ENCODE measurements around the gene MACROH2A1. TPM values are rescaled to one million over a fixed set of nuclear protein-coding genes. Genes with fewer than 3 reads are reported as not detected.

Gene MACROH2A1
- total and polyA plus RNA-seq, 10 of the 15 experiments (the other 5 are each of a cell fraction or from before 2014, with no cell fraction given) = 45.7 to 230 (median 196) TPM

DNA sequence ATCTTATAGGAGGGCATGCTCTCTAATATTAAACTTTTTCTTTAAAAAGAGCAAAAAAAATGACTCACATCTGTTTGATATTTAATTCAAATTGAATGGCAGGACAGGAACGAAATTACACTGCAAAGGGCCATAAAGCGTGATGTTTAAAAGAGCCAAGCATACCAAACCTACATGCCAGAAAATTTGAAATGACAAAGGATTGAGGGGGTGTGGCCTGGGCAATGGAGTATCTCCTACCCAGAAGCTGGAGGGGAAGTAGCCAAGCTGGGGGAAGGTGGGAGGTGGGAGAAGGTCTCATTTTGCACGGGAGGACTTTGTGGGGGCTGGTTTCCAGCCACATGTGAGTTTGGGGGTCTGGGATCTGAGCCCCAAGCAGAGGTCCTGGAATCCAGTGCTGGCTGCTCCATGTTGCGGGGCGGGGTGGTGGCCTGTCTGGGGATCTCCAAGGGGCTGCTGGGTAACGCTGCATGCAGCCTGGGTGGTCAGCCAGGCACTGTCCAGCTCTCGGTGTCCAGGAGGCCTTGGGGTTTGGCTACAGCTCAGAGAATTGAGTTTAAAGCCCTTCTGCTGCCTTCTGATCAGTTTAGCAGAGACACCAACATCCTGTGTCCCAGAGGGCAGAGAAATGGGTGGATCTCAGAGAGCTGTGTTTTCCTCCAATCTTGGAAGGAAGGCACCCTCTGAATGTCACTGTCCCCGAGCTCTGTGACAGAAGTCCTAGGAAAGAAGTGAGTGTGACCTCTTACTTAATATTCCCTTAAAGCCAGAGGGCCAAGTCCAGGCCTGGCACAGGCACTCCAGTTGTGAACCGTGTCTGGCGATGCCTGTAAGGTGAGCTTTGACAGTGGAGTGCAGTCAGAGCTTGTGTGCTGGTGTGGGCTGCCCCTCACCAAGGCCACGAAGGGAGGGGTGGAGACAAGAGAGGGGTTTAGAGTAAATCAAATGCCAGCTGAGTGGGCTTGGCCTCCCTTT, 40.5 kb upstream of the MACROH2A1 start:
- ChIA-PET POLR2A (interaction anchor here (1.1 kb wide), 1 partner anchor 100 kb away, joined by 3 read pairs; no protein-coding TSS in a partner anchor), CTCF (interaction anchor here (1.0 to 5.7 kb wide), 5 partner anchors 14 to 24 kb away, joined by 3 to 48 read pairs (median 5); no protein-coding TSS in a partner anchor), RAD21 (ENCODE audit: unreplicated experiment) (interaction anchor here (0.6 kb wide), 1 partner anchor 1026 kb away, joined by 3 read pairs; no protein-coding TSS in a partner anchor), SMC1A (ENCODE audit: uncharacterized antibody, unreplicated experiment) (interaction anchor here (0.5 to 3.6 kb wide), 3 partner anchors 10 to 98 kb away, joined by 3 to 14 read pairs (median 4); no protein-coding TSS in a partner anchor)
- Histone ChIP-seq H3K4me1 (ENCODE audit: control insufficient read depth, insufficient read depth, low read length) (peaks cover 19% of the 10 kb centered on the region), H3K36me3 (ENCODE audit: control insufficient read depth in 2 of 2, insufficient read depth in 2 of 2, low read length in 1 of 2) (no peaks in the 10 kb centered on the region), H3K9ac (ENCODE audit: control insufficient read depth, insufficient read depth, low read length) (no peak overlapping the region), H3K9me3 (replicated peaks; ENCODE audit: control insufficient read depth, insufficient read depth, low read length) (no peaks in the 10 kb centered on the region), H4K20me1 (ENCODE audit: control insufficient read depth, insufficient read depth) (no peaks in the 10 kb centered on the region), H3K4me3 (no peak overlapping the region), H2AFZ (ENCODE audit: control insufficient read depth, low read depth, low read length) (no peak overlapping the region), H3K79me2 (ENCODE audit: control insufficient read depth, insufficient read depth, low read length) (no peaks in the 10 kb centered on the region), H3K27ac (ENCODE audit: control insufficient read depth, insufficient read depth) (no peak overlapping the region), H3K4me2 (ENCODE audit: control insufficient read depth, insufficient read depth) (no peak overlapping the region), H3K27me3 (replicated peaks in 1 of 2; ENCODE audit: control insufficient read depth in 2 of 2, insufficient read depth in 2 of 2, low read length in 1 of 2) (0 out of 4 replicates have a peak, but pooled peaks cover 0 to 1% of the 10 kb centered on the region in 2 experiments)
- in situ Hi-C loops (cut with MboI) (no loop called here), intact Hi-C loops (cut with micrococcal nuclease; ENCODE audit: unreplicated experiment) (no loop called here)
- FAIRE-seq = no peak
- no peak for DNase-seq (ENCODE audit: low read depth, low spot score)
- no TSS peak for BruUV-seq (replicated peaks)
- 34% methylated on average over 11 of the region's 11 CpGs for WGBS (ENCODE audit: insufficient coverage, insufficient replicate concordance, low lambda C conversion rate, missing lambda C conversion rate)
- ATAC-seq = no peak
- TF ChIP-seq, protein P1, sequence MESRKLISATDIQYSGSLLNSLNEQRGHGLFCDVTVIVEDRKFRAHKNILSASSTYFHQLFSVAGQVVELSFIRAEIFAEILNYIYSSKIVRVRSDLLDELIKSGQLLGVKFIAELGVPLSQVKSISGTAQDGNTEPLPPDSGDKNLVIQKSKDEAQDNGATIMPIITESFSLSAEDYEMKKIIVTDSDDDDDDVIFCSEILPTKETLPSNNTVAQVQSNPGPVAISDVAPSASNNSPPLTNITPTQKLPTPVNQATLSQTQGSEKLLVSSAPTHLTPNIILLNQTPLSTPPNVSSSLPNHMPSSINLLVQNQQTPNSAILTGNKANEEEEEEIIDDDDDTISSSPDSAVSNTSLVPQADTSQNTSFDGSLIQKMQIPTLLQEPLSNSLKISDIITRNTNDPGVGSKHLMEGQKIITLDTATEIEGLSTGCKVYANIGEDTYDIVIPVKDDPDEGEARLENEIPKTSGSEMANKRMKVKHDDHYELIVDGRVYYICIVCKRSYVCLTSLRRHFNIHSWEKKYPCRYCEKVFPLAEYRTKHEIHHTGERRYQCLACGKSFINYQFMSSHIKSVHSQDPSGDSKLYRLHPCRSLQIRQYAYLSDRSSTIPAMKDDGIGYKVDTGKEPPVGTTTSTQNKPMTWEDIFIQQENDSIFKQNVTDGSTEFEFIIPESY (IDR thresholded peaks at IDR 0.05) = no peak
- TF ChIP-seq SMAD5 (IDR thresholded peaks at IDR 0.05; ENCODE audit: low read depth) (no peak), CBFB (IDR thresholded peaks at IDR 0.05; ENCODE audit: low read depth) (no peak), YY1 (IDR thresholded peaks at IDR 0.05; ENCODE audit: low read depth, low read length) (no peak), POU2F2 (IDR thresholded peaks at IDR 0.05; ENCODE audit: borderline replicate concordance, low read depth, low read length) (no peak), ETV6 (conservative IDR thresholded peaks at IDR 0.05 in 1 of 2, IDR thresholded peaks at IDR 0.05 in 1 of 2; ENCODE audit: borderline replicate concordance in 1 of 2, low read depth in 1 of 2) (no peak), TCF7 (IDR thresholded peaks at IDR 0.05; ENCODE audit: borderline replicate concordance) (no peak), SREBF1 (IDR thresholded peaks at IDR 0.05; ENCODE audit: low read length) (no peak), POLR2A (IDR thresholded peaks at IDR 0.05; ENCODE audit: low read depth, low read length) (no peak), EGR1 (IDR thresholded peaks at IDR 0.05; ENCODE audit: borderline replicate concordance in 1 of 2, low read depth in 2 of 2, low read length in 2 of 2) (no peak), TCF12 (IDR thresholded peaks at IDR 0.05; ENCODE audit: low read depth, low read length) (no peak)
- TF ChIP-seq, protein P2, sequence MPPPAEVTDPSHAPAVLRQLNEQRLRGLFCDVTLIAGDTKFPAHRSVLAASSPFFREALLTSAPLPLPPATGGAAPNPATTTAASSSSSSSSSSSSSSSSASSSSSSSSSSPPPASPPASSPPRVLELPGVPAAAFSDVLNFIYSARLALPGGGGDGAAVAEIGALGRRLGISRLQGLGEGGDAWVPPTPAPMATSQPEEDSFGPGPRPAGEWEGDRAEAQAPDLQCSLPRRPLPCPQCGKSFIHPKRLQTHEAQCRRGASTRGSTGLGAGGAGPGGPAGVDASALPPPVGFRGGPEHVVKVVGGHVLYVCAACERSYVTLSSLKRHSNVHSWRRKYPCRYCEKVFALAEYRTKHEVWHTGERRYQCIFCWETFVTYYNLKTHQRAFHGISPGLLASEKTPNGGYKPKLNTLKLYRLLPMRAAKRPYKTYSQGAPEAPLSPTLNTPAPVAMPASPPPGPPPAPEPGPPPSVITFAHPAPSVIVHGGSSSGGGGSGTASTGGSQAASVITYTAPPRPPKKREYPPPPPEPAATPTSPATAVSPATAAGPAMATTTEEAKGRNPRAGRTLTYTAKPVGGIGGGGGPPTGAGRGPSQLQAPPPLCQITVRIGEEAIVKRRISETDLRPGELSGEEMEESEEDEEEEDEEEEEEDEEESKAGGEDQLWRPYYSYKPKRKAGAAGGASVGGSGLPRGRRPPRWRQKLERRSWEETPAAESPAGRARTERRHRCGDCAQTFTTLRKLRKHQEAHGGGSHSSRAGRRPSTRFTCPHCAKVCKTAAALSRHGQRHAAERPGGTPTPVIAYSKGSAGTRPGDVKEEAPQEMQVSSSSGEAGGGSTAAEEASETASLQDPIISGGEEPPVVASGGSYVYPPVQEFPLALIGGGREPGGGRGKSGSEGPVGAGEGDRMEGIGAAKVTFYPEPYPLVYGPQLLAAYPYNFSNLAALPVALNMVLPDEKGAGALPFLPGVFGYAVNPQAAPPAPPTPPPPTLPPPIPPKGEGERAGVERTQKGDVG (CRISPR knock-in tag; IDR thresholded peaks at IDR 0.05) = no peak
- TF ChIP-seq, protein P3, sequence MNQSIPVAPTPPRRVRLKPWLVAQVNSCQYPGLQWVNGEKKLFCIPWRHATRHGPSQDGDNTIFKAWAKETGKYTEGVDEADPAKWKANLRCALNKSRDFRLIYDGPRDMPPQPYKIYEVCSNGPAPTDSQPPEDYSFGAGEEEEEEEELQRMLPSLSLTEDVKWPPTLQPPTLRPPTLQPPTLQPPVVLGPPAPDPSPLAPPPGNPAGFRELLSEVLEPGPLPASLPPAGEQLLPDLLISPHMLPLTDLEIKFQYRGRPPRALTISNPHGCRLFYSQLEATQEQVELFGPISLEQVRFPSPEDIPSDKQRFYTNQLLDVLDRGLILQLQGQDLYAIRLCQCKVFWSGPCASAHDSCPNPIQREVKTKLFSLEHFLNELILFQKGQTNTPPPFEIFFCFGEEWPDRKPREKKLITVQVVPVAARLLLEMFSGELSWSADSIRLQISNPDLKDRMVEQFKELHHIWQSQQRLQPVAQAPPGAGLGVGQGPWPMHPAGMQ (IDR thresholded peaks at IDR 0.05; ENCODE audit: borderline replicate concordance) = no peak
- TF ChIP-seq, protein P4, sequence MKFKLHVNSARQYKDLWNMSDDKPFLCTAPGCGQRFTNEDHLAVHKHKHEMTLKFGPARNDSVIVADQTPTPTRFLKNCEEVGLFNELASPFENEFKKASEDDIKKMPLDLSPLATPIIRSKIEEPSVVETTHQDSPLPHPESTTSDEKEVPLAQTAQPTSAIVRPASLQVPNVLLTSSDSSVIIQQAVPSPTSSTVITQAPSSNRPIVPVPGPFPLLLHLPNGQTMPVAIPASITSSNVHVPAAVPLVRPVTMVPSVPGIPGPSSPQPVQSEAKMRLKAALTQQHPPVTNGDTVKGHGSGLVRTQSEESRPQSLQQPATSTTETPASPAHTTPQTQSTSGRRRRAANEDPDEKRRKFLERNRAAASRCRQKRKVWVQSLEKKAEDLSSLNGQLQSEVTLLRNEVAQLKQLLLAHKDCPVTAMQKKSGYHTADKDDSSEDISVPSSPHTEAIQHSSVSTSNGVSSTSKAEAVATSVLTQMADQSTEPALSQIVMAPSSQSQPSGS (IDR thresholded peaks at IDR 0.05; ENCODE audit: low read length) = no peak
